ENCODE results near the gene CD44. TPM values are rescaled to one million over a fixed set of nuclear protein-coding genes. Genes with fewer than 3 reads are reported as not detected.
A peak's percentile ranks its signal among the peaks of the same experiment; 100 is the strongest.
"Not testable (repeated sequence)": the region's sequence is repeated elsewhere in the genome, so short reads cannot be mapped to it uniquely, and the experiment has no call there.

CD44 gene
- total and polyA plus RNA-seq, 2 donors (not counting 1 experiment from before 2014, with no cell fraction given): 660 to 980 TPM

GRCh38 chr11:35225946-35226520, 87.1 kb downstream of the CD44 start:
- Histone ChIP-seq H3K36me3 (ENCODE audit: control insufficient read depth, insufficient read depth, low read length) (peaks cover 33% of the 10 kb centered on the region), H3K79me2 (ENCODE audit: control insufficient read depth, insufficient read depth, low read length) (no peaks in the 10 kb centered on the region), H3K4me2 (ENCODE audit: extremely low read depth, insufficient read depth, low read length) (no peak overlapping the region), H3K9me3 (ENCODE audit: control insufficient read depth, insufficient read depth, low read depth, low read length) (no peaks in the 10 kb centered on the region), H3K4me1 (ENCODE audit: control insufficient read depth, extremely low read depth, insufficient read depth, low read length) (peaks cover 8% of the 10 kb centered on the region), H3K27me3 (ENCODE audit: control insufficient read depth, insufficient read depth, low read length) (no peaks in the 10 kb centered on the region), H3K9ac (ENCODE audit: insufficient read depth, low read length) (no peak overlapping the region), H3K27ac (ENCODE audit: insufficient read depth, low read length) (no peak overlapping the region), H4K20me1 (ENCODE audit: control insufficient read depth, extremely low read depth, insufficient read depth, low read length) (no peaks in the 10 kb centered on the region), H2AFZ (ENCODE audit: low read length) (no peak overlapping the region), H3K4me3 (replicated peaks in 1 of 4; ENCODE audit: control extremely low read depth in 1 of 4, insufficient read depth in 1 of 4, low read depth in 3 of 4, low read length in 4 of 4) (no peak overlapping the region)
- no peak for TF ChIP-seq EZH2 (IDR thresholded peaks at IDR 0.05; ENCODE audit: low read length, missing control alignments)
- TF ChIP-seq CTCF (conservative IDR thresholded peaks at IDR 0.05 in 1 of 2, IDR thresholded peaks at IDR 0.05 in 1 of 2; ENCODE audit: low read depth in 1 of 2, low read length in 2 of 2): no peak
- no peak for DNase-seq (ENCODE audit: low read depth in 2 of 2)

- not testable (repeated sequence) for H3K9ac ChIP-seq (ENCODE audit: insufficient read depth, low read length); H2AFZ ChIP-seq (ENCODE audit: low read length); H3K27me3 ChIP-seq (ENCODE audit: control insufficient read depth, insufficient read depth, low read length); H3K79me2 ChIP-seq (ENCODE audit: control insufficient read depth, insufficient read depth, low read length); H3K9me3 ChIP-seq (ENCODE audit: control insufficient read depth, insufficient read depth, low read depth, low read length); H4K20me1 ChIP-seq (ENCODE audit: control insufficient read depth, extremely low read depth, insufficient read depth, low read length); H3K4me3 ChIP-seq (replicated peaks in 1 of 4; ENCODE audit: control extremely low read depth in 1 of 4, insufficient read depth in 1 of 4, low read depth in 3 of 4, low read length in 4 of 4); H3K4me1 ChIP-seq (ENCODE audit: control insufficient read depth, extremely low read depth, insufficient read depth, low read length); H3K4me2 ChIP-seq (ENCODE audit: extremely low read depth, insufficient read depth, low read length); H3K27ac ChIP-seq (ENCODE audit: insufficient read depth, low read length); DNase-seq (ENCODE audit: low read depth in 2 of 2)
- H3K36me3 ChIP-seq (ENCODE audit: control insufficient read depth, insufficient read depth, low read length): peaks cover 29% of the 10 kb centered on the region
These were observed 87.8 kb downstream of the CD44 start for GRCh38 chr11:35226756-35227155.

- DNase-seq (ENCODE audit: low read depth in 2 of 2): peak in 1 of 2 donors; percentile 65
- H3K36me3 ChIP-seq (ENCODE audit: control insufficient read depth, insufficient read depth, low read length): peaks cover 28% of the 10 kb centered on the region
- no peak overlapping the region for H3K27ac ChIP-seq (ENCODE audit: insufficient read depth, low read length)
- H3K9me3 ChIP-seq (ENCODE audit: control insufficient read depth, insufficient read depth, low read depth, low read length): no peaks in the 10 kb centered on the region
- no peaks in the 10 kb centered on the region for H3K27me3 ChIP-seq (ENCODE audit: control insufficient read depth, insufficient read depth, low read length)
- H3K4me2 ChIP-seq (ENCODE audit: extremely low read depth, insufficient read depth, low read length): no peak overlapping the region
- no peaks in the 10 kb centered on the region for H4K20me1 ChIP-seq (ENCODE audit: control insufficient read depth, extremely low read depth, insufficient read depth, low read length)
- no peak overlapping the region for H3K4me3 ChIP-seq (replicated peaks in 1 of 4; ENCODE audit: control extremely low read depth in 1 of 4, insufficient read depth in 1 of 4, low read depth in 3 of 4, low read length in 4 of 4)
- peaks cover 5% of the 10 kb centered on the region for H3K4me1 ChIP-seq (ENCODE audit: control insufficient read depth, extremely low read depth, insufficient read depth, low read length)
- H3K79me2 ChIP-seq (ENCODE audit: control insufficient read depth, insufficient read depth, low read length): no peaks in the 10 kb centered on the region
- TF ChIP-seq CTCF (conservative IDR thresholded peaks at IDR 0.05 in 1 of 2, IDR thresholded peaks at IDR 0.05 in 1 of 2; ENCODE audit: low read depth in 1 of 2, low read length in 2 of 2) (no peak), EZH2 (IDR thresholded peaks at IDR 0.05; ENCODE audit: low read length, missing control alignments) (no peak)
- no peak overlapping the region for H3K9ac ChIP-seq (ENCODE audit: insufficient read depth, low read length)
- H2AFZ ChIP-seq (ENCODE audit: low read length): no peak overlapping the region
These were observed 88.8 kb downstream of the CD44 start for GRCh38 chr11:35227576-35228327.
